GM10847 (cell line): ENCODE data around the gene FTO.

Experiments used
- POLR2A ChIP-seq: IDR thresholded peaks from 2 replicates; pipeline ENCODE4 v1.6.1; 2011; ENCODE audit not compliant: insufficient read length; ENCODE audit errors: extremely low read depth

The FTO gene

GRCh38 chr16:54121539-54122295 is 417.8 kb downstream of the FTO start:
- no peak for TF ChIP-seq POLR2A

GRCh38 chr16:54123766-54124165 is 419.8 kb downstream of the FTO start:
- TF ChIP-seq POLR2A: no peak

- TF ChIP-seq POLR2A: no peak
Measured at GRCh38 chr16:54125751-54126655, 422.0 kb downstream of the FTO start.

- TF ChIP-seq POLR2A: no peak
Measured at GRCh38 chr16:54126907-54127306, 423.0 kb downstream of the FTO start.

GRCh38 chr16:54128629-54129234 is 424.8 kb downstream of the FTO start:
- TF ChIP-seq POLR2A: no peak

DNA sequence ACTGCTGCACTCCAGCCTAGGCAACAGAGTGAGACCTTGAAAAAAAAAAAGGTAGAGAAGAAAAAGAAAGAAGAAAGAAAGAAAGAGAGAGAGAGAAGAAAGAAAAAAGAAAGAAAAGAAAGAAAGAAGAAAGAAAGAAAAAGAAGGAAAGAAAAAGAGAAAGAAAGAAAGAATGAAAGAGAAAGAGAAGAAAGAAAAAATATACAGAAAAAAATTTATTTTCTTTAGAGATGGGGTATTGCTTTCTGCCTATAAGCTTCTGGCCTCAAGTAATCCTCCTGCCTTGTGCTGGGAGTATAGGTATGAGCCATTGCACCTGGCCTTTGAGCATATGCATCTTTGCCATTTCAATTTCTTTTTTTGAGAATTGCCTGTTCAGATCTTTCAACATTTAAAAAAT is 425.9 kb downstream of the FTO start:
- no peak for TF ChIP-seq POLR2A

GRCh38 chr16:54135361-54136275 is 431.7 kb downstream of the FTO start:
- TF ChIP-seq POLR2A: no peak

GRCh38 chr16:54136276-54136625 is 432.3 kb downstream of the FTO start:
- TF ChIP-seq POLR2A: no peak

DNA sequence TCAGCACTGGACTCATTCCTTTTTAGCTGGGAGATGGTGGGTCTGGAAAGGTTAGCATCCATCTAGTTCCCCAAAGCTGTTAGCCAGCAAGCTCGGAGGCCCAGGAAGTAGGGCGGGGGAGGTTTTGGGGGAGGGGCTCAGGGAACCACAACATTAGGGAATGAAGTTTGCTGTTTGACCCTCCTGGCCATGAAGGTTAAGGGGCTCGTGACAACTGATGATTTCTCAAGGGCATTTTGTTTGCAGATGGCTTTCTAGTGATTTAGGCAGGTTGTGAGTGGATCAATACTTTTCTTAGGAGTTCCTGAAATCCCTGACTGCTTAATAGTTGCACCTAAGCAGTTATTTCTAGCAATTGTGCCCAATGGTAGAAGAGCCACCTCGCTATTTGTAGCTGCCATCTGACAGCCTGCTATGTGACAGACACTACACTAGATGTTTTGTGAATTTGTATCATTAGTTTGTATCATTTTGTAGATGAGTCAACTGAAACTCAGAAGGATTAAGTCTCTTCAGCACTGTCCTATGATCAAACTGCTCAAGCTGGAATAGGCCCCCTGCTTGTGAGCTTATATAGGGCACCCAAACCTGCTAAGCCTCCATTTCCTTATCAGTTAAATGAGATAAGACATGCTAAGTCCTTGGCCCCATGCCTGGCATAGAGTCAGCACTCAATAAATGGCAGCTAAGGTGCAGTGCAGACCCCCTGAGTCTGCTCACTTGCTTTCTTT is 436.3 kb downstream of the FTO start:
- no peak for TF ChIP-seq POLR2A

GRCh38 chr16:54140788-54141136 is 436.8 kb downstream of the FTO start:
- TF ChIP-seq POLR2A: no peak

DNA sequence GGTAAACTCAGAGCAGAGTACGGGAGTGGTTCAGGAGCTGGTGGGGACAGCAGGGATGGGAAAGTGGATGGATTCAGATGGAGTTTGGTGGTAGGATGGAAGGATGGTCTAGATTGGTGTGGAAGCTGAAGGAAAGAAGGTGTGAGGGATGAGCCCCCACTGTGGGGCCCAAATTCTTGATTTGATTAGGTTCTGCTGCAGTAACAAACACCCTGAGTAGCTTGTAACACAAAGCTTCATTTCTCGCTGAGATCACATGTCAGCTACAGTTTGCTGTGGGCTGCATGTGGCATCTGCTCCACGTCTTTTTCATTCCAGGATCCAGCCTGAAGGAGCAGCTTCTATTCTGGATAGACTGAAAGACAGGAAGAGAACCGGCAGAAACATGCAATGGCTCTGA is 438.8 kb downstream of the FTO start:
- TF ChIP-seq POLR2A: no peak

GRCh38 chr16:54143410-54143809 is 439.5 kb downstream of the FTO start:
- TF ChIP-seq POLR2A: no peak

DNA sequence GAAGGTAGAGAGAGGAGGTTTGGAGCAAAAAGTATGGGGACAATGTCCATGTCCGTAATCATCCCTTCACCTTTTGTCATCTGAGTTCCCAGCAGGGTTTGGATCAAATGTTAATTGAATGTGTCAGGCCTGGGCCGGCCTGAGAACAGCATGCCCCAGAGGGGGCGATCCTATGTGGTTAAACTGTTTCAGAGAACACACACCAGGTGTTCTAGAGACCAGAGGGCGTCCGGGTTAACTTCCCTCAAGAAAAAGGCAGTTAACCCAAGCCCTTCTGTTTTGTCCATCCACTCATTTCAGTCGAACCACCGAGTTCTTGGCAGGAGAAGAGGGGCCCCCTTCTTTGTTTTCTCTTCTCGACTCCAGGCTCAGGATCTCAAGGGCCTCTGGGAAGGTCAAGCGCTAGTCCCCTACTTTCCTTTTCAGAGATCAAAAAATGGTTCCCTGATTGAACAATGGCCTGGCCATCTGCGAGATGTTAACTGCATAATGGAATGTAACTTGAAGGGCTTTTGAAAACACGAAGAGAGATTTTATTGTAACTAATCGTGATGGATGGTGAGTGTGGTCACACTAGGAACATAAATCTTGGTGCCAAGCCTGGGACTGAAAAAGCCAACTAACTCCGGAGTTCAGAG is 440.1 kb downstream of the FTO start:
- TF ChIP-seq POLR2A: no peak

- TF ChIP-seq POLR2A: no peak
Measured at GRCh38 chr16:54144572-54144947, 440.6 kb downstream of the FTO start.
